G401.6 (cell line): ENCODE data around the gene GDF10.

Experiments
- FAIRE-seq: peaks from 2 replicates; lab custom pipeline; 2012; peaks lifted over from hg19 to GRCh38; lab: Jason Lieb, UNC

GDF10 gene

GRCh38 chr10:47357131-47357582 is 57.2 kb downstream of the GDF10 start:
- FAIRE-seq: no peak

DNA sequence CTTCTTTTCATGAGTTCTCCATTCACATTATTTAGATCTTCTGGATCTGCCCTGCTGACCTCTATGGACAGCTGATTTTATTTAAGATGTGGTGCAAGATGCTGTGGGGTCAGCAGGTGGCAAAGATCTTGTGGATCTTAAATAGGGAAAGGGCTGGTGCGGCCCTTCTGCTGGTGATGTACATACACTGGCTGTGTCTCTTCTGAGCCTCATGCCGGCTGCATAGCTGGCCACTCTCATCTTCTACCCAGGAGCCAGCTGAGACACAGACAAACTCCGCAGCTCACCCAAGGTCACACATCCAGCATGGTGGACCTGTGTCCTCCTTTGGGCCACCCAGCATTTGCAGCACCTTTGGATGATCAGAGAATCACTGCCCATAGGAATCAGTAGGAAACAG is 57.9 kb downstream of the GDF10 start:
- FAIRE-seq: no peak

GRCh38 chr10:47358457-47358856 is 58.5 kb downstream of the GDF10 start:
- no peak for FAIRE-seq

DNA sequence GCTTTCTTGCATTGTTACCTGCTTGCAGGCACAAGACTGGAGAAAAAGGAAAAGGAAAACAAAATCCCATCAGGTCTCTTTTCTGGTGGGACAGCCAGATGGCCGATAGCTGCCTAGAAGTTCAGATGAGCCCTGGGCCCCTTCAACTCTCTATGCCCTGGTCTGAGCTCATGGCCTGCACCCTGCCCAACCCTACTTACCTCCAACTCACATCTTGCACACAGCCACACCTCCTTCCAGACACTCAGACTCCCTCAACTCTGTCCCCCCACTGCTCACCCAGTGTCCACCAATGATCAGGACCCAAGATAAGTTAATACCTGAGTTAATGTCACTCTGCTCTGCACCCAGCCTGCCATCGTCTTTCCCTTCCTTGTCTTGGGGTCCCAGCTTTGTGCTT is 59.1 kb downstream of the GDF10 start:
- FAIRE-seq: no peak

GRCh38 chr10:47359626-47360418 is 59.8 kb downstream of the GDF10 start:
- no peak for FAIRE-seq

GRCh38 chr10:47360419-47361040 is 60.5 kb downstream of the GDF10 start:
- no peak for FAIRE-seq

DNA sequence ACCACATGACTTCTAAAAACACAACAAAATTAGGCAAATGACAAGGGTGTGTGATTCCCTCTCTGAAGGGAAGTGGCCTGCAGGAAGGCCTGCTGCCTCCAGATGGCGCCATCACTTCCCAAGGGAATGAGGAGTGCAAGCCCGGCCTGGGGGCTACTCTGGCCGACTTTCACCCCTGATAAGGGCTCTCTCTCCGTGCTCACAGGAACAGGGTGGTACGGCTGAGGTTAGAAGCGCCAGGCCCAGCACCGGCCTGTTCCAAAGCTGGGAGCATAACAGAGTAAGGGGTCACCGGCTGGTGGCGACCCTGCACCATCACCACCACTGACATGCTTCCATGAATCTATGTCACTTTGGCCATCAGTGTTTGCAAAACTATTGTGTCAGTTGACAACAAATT is 61.3 kb downstream of the GDF10 start:
- FAIRE-seq: no peak

DNA sequence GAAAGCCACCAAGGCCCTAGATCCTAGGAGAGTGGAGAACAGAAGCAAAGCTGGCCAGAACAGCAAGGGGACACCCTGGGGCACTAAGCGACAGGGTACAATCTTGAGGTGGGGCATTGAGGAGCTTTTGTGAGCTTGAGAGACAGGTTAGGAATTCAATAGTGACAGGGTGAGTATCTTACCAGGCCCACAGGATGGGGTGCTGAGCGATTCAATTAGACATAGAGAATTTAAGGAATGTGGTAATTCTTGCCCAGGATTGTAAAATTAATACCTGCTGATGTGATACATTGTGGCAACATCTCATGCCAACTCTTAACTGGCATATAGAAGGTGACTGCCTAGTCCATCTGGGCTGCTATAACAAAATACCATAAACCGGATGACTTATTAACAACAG is 62.2 kb downstream of the GDF10 start:
- no peak for FAIRE-seq
